WERI-Rb-1 (cell line): Measurements from ENCODE around the gene GCK.

Experiments
- DNase-seq: peaks from one replicate; pipeline ENCODE4 v3.0.0-alpha.2; 2020
- H3K27ac ChIP-seq: fragments of 250-450 bp; sonication (Bioruptor Pico); 2 replicates; pipeline ENCODE4 v1.5.1; 2020; ENCODE audit warnings: mild to moderate bottlenecking, moderate library complexity
- H3K27me3 ChIP-seq: fragments of 250-450 bp; sonication (Bioruptor Pico); 2 replicates; pipeline ENCODE4 v1.5.1; 2021; ENCODE audit warnings: mild to moderate bottlenecking, low read depth, moderate library complexity; ENCODE audit not compliant: insufficient read depth, severe bottlenecking
- H3K36me3 ChIP-seq: fragments of 250-450 bp; sonication (Bioruptor Pico); 2 replicates; pipeline ENCODE4 v1.5.1; 2020; ENCODE audit warnings: mild to moderate bottlenecking, moderate library complexity
- H3K4me3 ChIP-seq: 2 replicates; pipeline ENCODE4 v1.5.1; 2011; ENCODE audit warnings: low read depth, mild to moderate bottlenecking, control low read depth, low read length
- H3K9me3 ChIP-seq: fragments of 250-450 bp; sonication (Bioruptor Pico); 2 replicates; pipeline ENCODE4 v1.5.1; 2021; ENCODE audit warnings: mild to moderate bottlenecking, moderate library complexity; ENCODE audit not compliant: severe bottlenecking
- TF ChIP-seq, protein P1 (sequence below): IDR thresholded peaks from 2 replicates; pipeline ENCODE4 v1.5.1; 2011; ENCODE audit warnings: low read depth, mild to moderate bottlenecking, control low read depth, inconsistent platforms, low read length

Gene GCK

DNA sequence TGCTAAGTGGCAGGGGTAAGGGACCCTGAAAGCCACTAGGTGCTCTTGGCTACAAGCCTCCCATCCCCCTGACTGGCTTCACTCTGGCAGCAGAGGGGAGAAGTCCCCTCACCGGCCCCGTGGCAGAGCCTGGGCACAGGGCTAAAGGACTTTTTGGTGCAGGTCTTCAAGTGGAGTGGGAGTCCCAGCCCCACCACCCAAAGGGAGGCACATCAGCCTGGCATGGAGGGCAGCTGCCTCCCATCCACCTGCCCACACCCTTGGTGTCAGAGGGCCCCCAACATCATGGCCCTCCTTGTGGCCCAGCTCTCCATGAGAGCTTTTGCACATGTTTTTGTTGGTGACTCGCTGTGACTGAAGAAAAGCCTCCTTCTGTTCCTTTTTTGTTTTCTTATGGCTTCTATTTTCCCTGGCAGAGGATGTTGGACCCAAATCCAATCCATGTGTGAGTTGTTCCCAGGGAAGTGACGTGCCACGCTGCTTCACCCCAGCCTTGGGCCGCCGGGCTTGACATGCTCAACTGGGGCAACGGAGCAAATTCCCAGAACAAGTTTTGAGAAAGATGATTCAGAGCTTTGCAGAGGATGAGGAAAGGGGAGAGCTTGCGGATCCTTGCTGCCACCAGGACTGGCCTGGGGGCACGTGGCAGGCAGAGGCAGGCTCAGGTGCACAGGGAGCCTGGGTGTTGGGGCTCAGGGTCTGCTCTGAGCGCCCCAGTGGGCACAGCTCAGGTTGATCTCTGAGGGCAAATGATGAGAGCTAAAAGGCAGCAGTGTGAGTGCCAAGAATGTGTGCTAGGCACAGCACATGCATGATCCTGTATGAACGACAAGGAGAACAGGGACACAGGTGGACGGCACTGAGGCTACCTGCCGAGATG, 87.0 kb downstream of the GCK start:
- TF ChIP-seq, protein P1, sequence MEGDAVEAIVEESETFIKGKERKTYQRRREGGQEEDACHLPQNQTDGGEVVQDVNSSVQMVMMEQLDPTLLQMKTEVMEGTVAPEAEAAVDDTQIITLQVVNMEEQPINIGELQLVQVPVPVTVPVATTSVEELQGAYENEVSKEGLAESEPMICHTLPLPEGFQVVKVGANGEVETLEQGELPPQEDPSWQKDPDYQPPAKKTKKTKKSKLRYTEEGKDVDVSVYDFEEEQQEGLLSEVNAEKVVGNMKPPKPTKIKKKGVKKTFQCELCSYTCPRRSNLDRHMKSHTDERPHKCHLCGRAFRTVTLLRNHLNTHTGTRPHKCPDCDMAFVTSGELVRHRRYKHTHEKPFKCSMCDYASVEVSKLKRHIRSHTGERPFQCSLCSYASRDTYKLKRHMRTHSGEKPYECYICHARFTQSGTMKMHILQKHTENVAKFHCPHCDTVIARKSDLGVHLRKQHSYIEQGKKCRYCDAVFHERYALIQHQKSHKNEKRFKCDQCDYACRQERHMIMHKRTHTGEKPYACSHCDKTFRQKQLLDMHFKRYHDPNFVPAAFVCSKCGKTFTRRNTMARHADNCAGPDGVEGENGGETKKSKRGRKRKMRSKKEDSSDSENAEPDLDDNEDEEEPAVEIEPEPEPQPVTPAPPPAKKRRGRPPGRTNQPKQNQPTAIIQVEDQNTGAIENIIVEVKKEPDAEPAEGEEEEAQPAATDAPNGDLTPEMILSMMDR, result no peak
- Histone ChIP-seq H3K27ac (no peak overlapping the region), H3K36me3 (peaks cover 10% of the 10 kb centered on the region), H3K27me3 (no peaks in the 10 kb centered on the region), H3K9me3 (no peaks in the 10 kb centered on the region), H3K4me3 (no peak overlapping the region)
- no peak for DNase-seq

DNA sequence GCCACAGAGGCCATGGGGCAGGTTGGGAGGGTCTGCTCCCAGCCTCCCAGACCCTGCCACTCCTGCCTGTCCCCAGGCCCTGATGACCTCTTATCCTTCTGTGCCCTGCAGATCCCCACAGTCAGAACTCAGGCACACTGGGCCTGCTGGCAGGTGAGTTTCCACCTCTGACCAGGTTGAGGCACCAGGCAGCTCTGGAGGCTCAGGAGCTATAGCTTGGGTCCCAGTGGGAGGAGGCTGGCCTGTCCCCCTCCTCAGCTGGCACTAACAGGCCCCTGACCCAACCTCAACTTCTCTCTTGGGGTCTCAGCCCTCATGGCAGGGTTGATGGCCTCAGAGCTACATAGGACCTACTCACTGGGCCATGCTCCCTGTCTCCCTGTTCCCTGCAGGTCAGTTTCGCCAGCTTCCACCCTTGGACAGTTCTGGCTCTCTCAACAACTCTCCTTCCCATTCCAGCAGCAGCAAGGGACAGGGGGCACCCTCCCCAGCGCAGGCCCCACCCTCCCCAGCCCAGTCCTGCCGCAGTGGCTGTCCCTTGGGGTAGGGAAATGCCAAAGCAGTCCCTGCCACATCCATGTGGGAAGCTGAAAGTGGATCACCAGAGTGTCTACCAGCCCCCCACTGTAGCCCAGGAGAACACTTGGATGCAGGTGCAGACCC, 87.8 kb downstream of the GCK start:
- DNase-seq, result no peak
- Histone ChIP-seq H3K36me3 (peaks cover 5% of the 10 kb centered on the region), H3K27me3 (no peaks in the 10 kb centered on the region), H3K4me3 (no peak overlapping the region), H3K9me3 (no peaks in the 10 kb centered on the region), H3K27ac (no peak overlapping the region)
- TF ChIP-seq, protein P1, result no peak

DNA sequence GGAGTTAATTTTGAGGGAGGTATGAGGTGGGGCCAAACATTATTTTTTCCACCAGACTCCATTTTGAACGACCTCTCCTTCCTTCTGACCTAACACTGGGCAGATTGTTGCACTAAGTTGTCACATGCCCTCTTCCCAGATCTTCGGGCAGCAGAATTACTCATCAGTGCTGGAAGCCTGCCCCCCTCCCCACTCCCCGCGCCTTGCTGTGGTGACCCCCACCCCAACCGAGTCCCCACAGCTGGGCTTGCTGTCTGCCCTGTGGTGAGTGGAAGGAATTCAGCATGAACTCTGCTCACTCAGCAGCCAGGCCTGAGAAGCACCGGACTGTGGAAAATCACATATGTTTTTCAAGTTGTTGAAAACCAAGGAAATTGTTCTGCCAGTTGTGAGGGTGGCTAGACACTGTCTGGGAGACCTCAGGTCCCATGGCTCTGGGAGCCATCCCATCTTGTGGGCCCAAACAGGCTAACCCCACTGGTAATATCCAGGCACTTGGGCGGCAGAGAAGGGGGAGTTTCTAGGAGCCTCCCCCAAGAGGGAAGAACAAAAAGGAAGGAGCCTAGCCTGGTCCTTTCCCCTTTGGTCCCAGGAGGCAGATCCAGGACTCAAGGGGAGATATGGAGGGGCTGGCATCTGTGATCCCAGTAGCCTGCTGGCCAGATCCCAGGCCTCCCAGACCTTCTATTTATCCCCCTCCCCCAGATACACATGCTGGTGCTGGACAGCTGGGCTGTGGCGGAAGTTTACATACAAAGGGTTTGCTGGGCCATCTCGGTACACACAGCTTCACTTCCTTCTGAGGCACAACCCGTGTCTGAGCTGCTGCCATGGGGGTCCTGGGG, 88.6 kb downstream of the GCK start:
- no peaks in the 10 kb centered on the region; the same call in 1 of the 2 replicates for H3K36me3 ChIP-seq
- no peak for DNase-seq
- no peaks in the 10 kb centered on the region for H3K9me3 ChIP-seq
- TF ChIP-seq, protein P1, result no peak
- H3K27ac ChIP-seq, result no peak overlapping the region
- no peaks in the 10 kb centered on the region for H3K27me3 ChIP-seq
- no peak overlapping the region for H3K4me3 ChIP-seq

DNA sequence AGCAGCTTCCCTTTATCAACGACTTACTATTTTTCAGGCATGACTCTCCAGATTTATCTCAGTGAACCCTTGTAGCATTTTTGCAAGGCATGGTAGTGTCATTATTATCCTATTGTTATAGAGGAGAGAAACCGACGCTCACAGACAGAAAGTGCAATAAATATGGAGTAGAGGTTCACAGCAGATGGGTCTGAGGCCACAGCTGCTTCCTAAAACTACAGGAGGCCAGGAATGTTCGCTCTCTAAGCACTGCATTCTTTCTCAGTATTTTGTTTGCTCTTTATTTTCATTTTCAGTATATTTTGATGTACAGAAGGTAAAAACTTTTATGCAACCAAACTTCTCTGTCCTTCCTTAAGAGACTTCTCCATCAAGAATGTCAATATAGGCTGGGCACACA, 89.6 kb downstream of the GCK start:
- Histone ChIP-seq H3K36me3 (no peaks in the 10 kb centered on the region), H3K9me3 (no peaks in the 10 kb centered on the region), H3K4me3 (no peak overlapping the region), H3K27me3 (no peaks in the 10 kb centered on the region), H3K27ac (no peak overlapping the region)
- no peak for DNase-seq
- TF ChIP-seq, protein P1, result no peak

DNA sequence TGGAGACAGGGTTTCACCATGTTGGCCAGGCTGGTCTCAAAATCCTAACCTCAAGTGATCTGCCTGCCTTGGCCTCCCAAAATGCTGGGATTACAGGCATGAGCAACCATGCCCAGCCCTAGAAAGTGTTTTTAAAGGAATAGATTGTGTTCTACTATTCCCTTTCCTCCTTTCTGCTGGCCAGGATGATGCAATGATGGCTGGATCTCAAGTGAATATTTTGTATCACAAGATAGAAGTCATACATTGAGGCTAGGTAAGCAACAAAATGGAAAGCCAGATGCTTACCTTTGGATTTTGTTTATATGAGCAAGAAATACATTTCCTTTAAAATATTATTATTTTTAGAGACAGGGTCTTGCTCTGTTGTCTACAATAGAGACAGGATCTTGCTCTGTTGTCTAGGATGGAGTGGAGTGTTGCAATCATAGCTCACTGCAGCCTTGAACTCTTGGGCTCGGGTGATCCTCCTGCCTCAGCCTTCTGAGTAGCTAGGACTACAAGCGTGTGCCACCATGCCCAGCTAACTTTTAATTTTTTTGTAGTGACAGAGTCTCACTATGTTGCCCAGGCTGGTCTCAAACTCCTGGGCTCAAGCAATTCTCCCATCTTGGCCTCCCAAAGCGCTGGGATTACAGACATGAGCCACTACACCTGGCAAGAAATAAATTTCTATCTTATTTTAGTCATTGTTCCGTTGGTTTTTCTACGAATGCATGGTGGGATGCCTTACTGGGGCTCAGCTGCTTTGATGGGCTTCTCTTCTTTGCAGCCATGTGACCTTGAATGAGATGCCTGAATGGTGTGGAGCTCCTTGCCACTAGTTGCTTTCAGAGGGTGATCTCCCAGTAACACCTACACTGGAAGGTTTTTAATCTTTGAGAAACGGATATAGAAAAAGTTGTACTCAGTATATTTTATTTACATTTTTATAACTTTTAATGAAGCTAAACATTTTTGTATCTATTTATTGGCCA, 90.9 kb downstream of the GCK start:
- no peak overlapping the region for H3K27ac ChIP-seq
- H3K27me3 ChIP-seq, result no peaks in the 10 kb centered on the region
- TF ChIP-seq, protein P1, result no peak
- H3K4me3 ChIP-seq, result no peak overlapping the region
- H3K36me3 ChIP-seq, result no peaks in the 10 kb centered on the region
- no peaks in the 10 kb centered on the region for H3K9me3 ChIP-seq
- DNase-seq, result no peak
